HG03045 (cell line): ENCODE measurements around the gene CREB5.
A peak's percentile ranks its signal among the peaks of the same experiment; 100 is the strongest.

Experiments used
- ATAC-seq: cut with Tn5 transposase; IDR thresholded peaks from one replicate; pipeline ENCODE4 v1.9.1; 2021; ENCODE audit warnings: mild to moderate bottlenecking, moderate library complexity; ENCODE audit not compliant: unreplicated experiment

The CREB5 gene

DNA sequence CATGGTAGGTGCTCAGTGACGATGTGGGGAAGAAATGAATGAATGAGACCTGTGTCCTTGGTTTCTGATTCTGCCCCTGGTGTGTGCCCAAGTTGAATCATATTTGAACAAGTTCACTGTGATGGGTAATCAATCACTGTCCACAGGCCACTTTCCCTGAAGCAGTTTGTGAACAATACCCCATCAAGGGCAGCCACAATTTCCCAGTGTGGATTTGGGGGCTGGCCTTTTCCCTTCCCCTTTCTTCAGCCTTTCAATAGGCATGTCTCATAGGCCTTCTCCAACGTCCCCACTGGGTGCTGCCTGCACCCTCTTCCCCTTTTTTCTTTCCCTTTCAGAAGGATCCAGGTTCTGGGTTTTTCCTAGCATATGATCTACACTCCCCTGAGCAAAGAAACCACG, 64.7 kb downstream of the CREB5 start:
- ATAC-seq: no peak

DNA sequence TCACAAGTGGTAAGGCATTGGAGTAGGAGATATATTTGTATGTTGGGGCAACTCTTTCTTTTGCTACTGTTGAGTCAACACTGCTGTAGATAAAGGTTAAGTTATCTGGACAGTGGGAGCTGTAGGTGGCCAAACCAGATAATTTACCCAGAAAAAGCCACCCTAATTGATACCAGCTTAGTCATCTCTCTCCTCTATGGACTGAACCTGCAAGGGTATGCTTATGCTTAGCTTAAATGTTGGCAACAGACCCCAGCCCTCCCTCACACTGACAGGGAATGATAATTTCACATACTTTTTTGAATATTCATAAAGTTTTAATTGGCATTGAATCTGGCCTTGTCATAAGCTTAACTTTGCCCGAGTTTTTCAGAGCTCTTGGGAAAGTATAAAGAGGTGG, 66.3 kb downstream of the CREB5 start:
- no peak for ATAC-seq

DNA sequence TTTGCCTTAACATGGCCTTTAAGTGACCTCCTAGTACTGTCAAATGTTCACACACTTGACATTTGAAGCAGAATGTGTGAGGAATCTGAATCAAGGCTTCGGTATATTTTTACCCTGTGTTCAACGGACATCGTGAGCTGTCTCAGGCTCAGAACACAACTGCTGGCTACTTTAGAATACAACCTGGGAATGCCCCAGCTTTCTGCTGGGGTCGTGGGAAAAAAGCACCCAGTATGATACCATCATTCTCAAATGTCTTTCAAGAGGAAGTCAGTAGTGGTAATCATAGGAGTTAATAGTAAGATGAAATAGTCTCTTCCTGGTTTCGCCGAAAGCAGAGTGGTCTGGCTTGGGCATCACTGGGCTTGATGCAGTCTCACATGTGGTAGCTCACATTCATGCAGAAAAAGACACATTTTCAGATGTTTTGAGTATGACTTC, 67.2 kb downstream of the CREB5 start:
- peak; percentile 65 for ATAC-seq

DNA sequence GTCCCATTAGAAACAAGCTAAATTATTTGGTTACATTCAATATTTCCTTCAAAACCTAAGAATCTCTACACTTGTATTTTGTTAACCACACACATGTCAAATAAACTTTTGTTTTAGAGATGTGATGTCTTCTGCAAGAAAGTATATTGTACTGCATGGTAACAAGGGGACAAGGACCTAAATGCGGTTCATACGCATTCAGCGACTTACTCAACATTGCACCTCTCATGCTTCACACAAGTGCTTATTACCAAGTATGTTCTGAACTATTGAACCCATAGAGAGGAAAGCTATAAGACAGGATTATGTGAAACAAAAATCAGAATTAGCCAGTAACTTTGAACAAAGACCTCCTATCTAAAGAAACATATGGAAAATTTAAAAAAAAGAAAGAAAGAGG, 68.3 kb downstream of the CREB5 start:
- no peak for ATAC-seq

DNA sequence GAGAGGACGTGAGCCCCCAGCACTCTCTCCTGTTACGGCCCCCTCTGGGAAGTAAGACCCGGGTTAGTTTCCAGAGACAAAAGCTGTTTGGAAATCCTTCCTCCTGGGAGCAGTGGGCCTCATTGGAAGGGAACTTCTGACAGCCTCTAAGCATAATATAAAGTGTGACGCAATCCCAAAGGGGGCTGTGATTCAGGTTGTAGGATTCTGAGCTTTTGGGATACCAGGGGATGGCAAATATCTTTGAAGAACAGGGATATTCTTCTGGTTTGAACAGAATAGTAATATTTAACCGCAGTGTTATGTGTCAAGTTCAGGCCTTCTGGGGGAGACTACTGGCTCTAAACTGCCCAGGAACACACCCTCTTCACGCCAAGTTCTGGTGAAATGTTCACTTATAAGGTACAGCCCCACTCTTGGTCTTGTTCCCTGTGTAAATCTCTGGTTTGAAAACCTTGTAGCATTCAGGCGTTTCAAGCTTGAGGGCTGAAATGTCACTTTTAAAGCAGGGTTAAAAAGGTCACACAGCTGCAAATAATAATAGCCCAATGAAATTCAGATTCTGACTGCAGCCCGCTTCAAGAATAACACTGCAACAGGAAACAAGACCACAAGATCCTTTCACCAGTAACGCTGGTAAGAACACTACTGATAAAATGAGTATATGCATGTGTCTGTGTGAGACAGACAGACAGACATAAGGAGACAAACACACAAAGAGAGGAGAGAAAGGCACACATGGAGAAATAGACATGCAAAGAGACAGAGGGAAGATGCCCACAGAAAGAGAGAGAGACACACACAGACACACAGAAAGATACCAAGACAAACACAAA, 69.0 kb downstream of the CREB5 start:
- peak; percentile 51 for ATAC-seq

DNA sequence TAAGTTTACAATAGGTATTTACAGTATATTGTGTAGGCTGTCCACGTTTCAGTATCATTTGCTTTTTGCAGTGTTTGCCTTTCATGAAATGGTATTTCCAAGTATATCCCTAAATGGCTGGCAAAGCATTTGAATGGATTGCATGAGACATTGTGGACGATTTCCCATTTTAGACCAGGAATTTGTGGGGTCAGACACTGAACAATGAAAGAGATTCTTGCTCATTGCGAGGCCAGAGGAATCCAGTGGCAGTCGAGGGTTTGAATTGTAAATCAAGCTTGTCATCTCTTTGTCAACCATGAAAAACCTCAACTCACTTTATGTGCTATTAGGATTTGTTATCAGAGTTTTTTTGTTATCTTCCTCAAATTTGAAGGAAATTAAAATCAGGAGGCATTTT, 70.8 kb downstream of the CREB5 start:
- ATAC-seq: no peak

DNA sequence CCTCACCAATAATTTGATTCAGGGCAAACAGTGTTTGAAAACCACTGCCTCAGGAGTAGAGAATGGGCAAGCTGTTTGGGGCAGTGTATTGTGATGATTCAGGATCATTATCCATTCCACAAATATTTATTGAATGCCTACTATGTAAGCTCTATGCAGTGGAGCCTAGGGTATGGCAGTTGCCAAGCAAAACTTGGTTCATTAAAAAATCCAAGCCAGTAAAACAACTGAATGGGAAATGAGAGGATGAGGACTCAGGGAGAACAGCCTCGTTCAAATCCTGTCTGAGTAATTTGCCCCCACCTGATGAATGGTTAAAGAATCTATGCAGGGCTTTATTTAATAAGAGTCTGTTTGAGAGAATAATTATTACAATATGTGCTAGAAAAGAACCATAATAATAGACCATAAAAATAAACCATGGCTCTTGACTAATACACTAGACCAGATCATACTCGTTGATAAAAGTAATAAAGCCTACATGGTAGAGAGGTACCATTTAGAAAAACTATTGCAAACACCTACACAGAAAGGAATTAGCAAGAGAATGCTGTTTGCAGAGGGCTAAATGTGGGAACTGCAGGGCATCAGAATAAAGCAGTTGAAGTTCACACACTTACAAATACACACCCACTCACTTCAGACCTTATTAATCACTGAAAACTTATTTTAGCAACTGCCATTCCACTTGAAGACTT, 71.7 kb downstream of the CREB5 start:
- no peak for ATAC-seq

DNA sequence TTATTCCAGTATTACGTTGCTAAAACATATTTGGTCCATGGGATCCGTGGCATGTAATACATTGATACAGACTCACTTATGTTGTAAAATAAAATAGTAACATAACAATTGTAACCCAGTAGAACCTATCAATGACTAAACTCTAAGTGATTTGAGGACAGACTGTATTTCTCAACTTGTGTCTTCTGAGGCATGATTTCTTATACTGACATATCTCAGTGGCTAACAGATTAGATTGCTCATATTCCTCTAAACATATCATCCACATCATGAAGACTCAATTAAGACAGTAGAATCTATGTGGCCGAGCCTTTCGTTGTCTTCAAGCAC, 72.3 kb downstream of the CREB5 start:
- no peak for ATAC-seq

DNA sequence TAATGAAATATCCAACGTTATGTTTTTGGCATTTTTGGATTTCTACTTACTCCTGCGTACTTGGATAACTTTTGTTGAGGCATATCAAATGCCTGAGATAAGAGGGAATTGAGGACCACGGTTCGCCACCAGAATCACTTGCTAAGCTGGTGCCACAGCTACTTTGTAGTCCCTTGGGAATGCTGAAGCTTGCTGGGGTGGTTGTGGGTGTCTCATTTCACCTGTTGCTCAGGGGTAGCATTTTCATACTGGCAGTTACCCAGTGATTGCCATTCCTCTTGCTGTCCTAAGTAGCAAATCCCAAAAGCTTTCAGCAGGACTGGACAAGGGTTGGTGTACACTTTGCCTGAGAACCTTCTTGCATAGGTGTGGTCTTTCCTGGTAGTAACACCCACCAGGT, 75.2 kb downstream of the CREB5 start:
- ATAC-seq: no peak

DNA sequence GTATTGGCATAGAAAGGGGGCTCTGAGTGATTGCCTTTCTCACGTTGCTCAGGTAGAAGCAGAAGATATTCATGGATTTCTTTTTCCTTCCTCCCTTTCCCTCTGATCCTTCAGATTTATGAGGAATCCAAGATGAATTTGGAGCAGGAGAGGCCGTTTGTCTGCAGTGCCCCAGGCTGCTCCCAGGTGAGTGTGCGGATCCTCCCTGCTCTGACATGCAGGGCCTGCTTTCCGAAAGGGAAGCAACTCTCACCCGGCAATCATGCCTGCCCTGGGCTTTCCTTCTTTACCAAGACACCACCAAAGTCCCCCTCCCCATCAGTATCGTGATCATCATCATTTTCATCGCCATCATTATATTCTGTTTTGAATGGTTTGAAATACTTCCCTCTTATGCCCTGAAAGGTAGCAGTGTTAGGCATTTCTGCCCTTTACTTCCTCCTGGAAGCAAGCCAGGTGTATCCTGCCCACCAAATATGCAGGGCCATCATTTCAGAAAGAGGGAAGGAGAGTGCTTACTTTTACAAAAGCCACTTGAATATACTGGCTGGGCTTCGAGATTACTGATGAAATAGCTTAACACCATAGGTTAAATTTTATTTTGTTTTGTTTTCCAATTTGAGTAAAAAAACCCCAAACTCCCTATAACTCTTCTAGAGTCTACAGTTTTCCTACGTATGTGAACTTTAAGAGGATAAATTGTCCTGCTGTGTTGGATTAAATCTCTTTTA, 75.9 kb downstream of the CREB5 start:
- ATAC-seq: no peak

DNA sequence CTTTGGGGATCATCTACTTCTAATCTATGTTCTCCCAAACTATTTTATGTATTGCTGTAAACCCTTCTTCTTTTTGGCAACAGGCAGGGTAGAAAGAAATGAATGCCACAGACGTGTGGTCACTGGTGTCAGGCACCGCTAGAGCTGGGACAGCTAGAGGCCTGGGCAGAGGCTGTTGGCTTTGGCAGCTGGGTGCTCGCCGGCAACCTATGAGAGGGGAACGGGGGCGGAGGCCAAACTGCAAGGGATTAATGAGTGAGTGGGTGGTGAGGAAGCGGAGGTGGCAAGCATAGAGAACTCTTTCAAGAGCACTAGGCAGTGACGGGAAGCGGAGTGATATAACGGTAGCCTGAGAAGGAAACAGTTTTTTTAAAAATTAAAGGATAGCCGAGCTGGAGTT, 78.5 kb downstream of the CREB5 start:
- ATAC-seq: no peak

DNA sequence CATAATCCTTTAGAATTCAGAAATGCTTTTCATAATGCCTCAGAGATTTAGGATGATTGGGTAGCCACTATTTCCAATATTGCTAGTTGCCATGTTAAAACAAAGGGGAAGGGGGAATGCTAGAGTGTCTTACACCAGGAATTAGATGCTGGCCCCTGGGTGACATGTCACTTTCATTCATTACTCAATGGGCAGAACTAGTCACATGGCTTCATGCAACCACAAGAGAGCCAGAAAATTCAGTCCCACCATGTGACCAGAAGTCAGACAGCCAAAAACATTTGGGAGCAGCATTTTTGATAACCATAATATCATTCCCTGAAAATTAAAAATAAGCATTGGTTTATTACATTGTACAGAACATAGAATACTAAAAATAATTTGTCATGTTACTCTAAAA, 81.2 kb downstream of the CREB5 start:
- no peak for ATAC-seq

DNA sequence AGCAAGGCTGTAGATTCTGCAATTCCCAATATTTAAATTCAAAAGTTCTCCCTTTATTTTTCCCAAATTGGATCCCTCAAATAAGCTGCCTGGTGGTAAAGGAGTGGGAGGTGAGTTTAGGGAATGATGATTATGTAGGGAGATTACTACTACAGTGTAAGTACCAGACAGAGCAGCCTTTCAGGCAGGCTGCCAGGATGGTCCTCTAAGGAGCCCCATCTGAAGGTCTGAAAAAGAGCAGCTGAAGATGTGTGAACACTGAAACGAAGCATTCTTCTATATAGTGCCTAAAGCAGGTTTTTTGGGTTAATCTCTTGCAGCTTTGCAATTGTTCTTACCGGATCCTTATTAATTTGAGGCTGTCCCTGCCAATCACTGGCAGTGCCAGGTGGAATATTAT, 84.7 kb downstream of the CREB5 start:
- ATAC-seq: no peak

DNA sequence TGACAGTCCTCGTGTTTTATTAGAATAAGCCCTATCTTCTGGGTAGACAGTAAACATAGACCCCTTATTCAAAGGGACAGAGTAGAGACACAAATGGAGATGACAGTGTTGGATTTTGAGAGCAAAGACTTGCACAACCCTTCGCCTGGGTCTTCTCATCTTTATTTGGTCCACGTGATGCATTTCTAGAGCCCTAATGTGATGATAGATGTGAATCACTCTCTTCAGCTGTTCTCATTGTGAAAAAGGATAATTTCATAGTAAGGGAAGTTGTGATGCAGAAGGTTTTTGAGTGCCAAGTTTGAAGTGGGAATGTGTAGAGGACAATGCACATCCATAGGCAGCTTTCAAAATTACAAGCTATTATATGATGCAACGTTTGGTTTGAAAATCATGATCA, 86.3 kb downstream of the CREB5 start:
- no peak for ATAC-seq

DNA sequence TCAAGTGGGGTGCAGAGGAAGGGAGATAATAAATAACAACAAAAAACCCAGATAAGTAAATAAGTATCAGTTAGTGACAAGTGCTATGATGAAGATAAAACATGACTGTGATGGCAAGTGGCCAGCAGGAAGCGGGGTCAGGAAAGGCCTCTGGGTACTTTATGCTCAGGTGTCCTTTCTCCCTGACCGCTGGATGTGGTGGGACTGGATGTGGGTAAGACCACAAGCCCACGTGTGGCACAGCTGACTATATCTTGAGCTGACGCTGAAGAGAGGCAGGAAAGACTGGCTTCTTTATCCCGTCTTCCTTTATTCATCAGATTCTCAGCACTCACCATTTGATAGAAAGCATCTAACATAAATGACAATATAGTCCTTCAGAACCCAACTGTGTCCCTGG, 87.8 kb downstream of the CREB5 start:
- ATAC-seq: no peak

DNA sequence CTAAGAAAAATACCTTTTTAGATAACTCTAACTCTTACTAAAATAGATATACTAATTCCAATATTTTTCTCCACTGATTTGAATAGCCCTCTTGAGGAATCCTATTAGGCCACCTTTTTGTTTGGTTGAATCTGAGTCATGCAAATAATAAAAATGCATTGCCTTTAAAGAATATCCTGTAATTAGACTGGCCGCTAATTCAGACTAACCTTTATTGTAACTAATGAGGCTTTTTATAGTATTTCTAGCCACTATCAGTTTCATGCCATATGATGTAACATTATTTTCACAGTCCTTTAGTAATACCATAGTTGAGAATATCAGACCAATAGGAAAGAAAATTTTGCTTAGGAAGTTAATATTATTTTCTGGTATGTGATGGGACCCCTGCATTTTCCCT, 90.1 kb downstream of the CREB5 start:
- ATAC-seq: no peak

DNA sequence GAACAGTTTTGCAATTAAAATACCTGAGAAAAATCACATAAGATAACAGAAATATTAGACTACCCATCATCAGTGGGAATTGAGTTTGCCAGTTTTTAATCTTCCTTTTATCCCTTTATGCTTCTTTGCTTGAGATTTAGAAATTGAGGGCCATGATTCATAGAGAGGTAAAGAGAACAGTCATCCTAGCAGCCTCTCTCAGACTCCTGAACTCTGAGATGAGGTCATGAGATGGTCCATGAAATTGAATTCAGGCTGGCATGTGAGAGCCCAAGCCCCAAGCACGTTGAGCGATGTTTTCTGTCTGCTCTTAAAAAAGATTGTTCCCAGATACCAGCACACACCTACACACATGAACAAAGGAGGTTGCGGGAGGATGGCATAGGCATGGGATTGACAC, 91.1 kb downstream of the CREB5 start:
- ATAC-seq: no peak

DNA sequence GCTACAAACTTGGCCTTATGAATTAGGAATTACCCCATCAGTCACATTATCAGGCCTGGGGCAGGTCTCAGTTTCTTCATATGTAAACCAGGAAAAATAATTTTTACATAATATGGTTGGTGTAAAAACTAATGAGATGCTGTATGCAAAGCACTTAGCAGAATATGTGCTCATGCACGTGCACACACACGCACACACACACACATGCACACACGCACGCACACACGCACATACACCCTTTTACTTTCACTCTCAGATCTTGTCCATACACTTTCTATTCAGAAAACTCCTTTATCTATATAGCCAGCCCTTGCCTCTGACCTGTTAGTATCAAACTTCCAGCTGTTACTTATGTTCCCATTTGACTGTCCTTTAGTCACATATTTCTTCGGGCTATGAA, 92.7 kb downstream of the CREB5 start:
- no peak for ATAC-seq

DNA sequence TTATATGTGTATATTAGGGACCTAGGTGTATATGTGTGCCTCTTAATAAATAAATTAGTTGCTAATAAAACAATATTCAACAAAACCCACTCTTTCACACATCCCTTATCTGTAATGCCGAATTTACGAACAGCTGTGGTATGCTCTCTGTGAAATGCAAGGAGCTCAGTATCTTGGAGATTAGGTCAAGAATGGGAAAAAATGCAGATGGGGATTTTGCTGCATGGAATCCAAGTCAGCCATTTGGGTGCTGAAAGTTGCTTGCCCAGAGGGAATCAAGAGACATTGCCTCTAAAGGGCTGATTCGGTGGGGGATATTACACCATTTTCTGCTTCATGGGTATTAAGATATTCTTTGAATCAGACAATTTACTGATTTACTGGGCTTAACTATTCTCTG, 93.5 kb downstream of the CREB5 start:
- ATAC-seq: no peak

DNA sequence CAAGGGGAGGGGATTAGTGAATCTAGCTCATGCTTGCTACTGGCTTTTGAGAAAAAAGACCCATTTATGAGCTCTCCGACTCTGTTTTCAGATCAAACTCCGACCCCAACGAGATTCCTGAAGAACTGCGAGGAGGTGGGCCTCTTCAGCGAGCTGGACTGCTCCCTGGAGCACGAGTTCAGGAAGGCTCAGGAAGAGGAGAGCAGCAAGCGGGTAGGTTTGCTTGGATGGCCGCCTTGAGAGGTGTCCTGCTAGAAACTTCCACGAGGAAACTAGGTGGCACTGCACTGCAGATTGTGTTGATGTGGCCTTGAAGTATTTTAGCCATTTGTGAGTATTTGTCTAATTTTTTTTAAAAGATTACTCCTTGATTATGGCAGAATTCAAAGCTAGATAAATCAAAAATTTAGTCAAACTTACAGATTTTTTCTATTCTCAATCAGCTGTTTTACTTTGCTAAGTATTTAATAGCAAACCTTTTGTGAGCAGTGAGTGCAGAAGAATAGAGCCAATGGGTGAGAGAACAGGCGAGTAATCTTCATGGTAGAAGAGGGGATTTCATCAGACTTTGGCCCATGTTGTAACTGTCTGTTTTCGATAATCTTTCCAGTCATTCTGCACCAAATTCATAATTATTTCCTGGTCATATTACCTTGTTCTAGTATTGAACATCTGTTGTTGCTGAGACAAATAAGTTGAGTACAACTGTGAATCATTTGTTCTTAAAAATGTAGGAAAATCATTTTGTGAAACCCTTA, 95.4 kb downstream of the CREB5 start:
- ATAC-seq: no peak
